Activated T-helper 1 cell treated with anti-CD3 and anti-CD28 coated beads, Interleukin-12 subunit alpha, Interleukin-12 subunit beta, Interleukin-2, Interleukin-4 antibody, amounts not matched to agents 30 ng/mL and 10 ng/mL and 1 ng/mL, durations not matched to agents 14 hours and 24 hours and 36 hours (primary cell): ENCODE measurements around the gene SMYD3. TPM values are rescaled to one million over a fixed set of nuclear protein-coding genes. Genes with fewer than 3 reads are reported as not detected.
A peak's percentile ranks its signal among the peaks of the same experiment; 100 is the strongest.
"Not testable (repeated sequence)": the region's sequence is repeated elsewhere in the genome, so short reads cannot be mapped to it uniquely, and the experiment has no call there.

Source experiments
- DNase-seq: peaks from one replicate; pipeline ENCODE4 v3.0.0; 2021; ENCODE audit warnings: low spot score
- H3K27ac Mint-ChIP-seq: one replicate; pipeline ENCODE4 v1.8.0; 2021; ENCODE audit warnings: mild to moderate bottlenecking, mixed read lengths
- H3K27me3 Mint-ChIP-seq: one replicate; pipeline ENCODE4 v1.8.0; 2022; ENCODE audit warnings: mild to moderate bottlenecking, moderate library complexity, mixed read lengths; ENCODE audit not compliant: insufficient read depth
- H3K36me3 Mint-ChIP-seq: one replicate; pipeline ENCODE4 v1.8.0; 2021; ENCODE audit warnings: low read depth, mixed read lengths
- H3K4me1 Mint-ChIP-seq: one replicate; pipeline ENCODE4 v1.8.0; 2021; ENCODE audit warnings: low read depth, mixed read lengths
- H3K4me3 Mint-ChIP-seq: one replicate; pipeline ENCODE4 v1.8.0; 2021; ENCODE audit warnings: mild to moderate bottlenecking, moderate library complexity, mixed read lengths
- H3K9me3 Mint-ChIP-seq: one replicate; pipeline ENCODE4 v1.8.0; 2021; ENCODE audit warnings: mixed read lengths
- intact Hi-C: fragments of 100-400 bp; cut with micrococcal nuclease; formaldehyde crosslinking; loops from one replicate; pipeline ENCODE4 v1.15.1; 2024
- total RNA-seq: library from RNA; stranded (reverse); gene quantifications from 2 replicates; pipeline ENCODE4 v1.2.3, GENCODE V29; 2022

The SMYD3 gene
- total RNA-seq, 1 donor from 2014 or later: 21.7 TPM

- Mint-ChIP-seq H3K4me3 (no peak overlapping the region), H3K36me3 (no peaks in the 10 kb centered on the region), H3K4me1 (peaks cover 8% of the 10 kb centered on the region), H3K27me3 (no peaks in the 10 kb centered on the region), H3K9me3 (no peaks in the 10 kb centered on the region), H3K27ac (no peak overlapping the region)
- no peak for DNase-seq
- intact Hi-C loops: no loop called here
These were observed 432.7 kb downstream of the SMYD3 start for GRCh38 chr1:246074421-246074820.

- intact Hi-C loops: no loop called here
- Mint-ChIP-seq H3K27ac (peak overlapping the region; percentile 1), H3K4me3 (no peak overlapping the region), H3K4me1 (peaks cover 15% of the 10 kb centered on the region), H3K27me3 (no peaks in the 10 kb centered on the region), H3K9me3 (no peaks in the 10 kb centered on the region), H3K36me3 (no peaks in the 10 kb centered on the region)
- DNase-seq: no peak
These were observed 434.6 kb downstream of the SMYD3 start for GRCh38 chr1:246072456-246072955.

- H3K4me3 Mint-ChIP-seq, intact Hi-C loops, H3K27me3 Mint-ChIP-seq, DNase-seq, H3K36me3 Mint-ChIP-seq, H3K9me3 Mint-ChIP-seq: not testable (repeated sequence)
- Mint-ChIP-seq H3K4me1 (peaks cover 16% of the 10 kb centered on the region), H3K27ac (peak overlapping the region; percentile 1)
These were observed 435.1 kb downstream of the SMYD3 start for GRCh38 chr1:246071981-246072380.

GRCh38 chr1:246071561-246071960 lies 435.5 kb downstream of the SMYD3 start:
- H3K27ac Mint-ChIP-seq, H3K36me3 Mint-ChIP-seq, intact Hi-C loops, DNase-seq, H3K27me3 Mint-ChIP-seq, H3K9me3 Mint-ChIP-seq, H3K4me3 Mint-ChIP-seq: not testable (repeated sequence)
- peaks cover 16% of the 10 kb centered on the region for H3K4me1 Mint-ChIP-seq

DNA sequence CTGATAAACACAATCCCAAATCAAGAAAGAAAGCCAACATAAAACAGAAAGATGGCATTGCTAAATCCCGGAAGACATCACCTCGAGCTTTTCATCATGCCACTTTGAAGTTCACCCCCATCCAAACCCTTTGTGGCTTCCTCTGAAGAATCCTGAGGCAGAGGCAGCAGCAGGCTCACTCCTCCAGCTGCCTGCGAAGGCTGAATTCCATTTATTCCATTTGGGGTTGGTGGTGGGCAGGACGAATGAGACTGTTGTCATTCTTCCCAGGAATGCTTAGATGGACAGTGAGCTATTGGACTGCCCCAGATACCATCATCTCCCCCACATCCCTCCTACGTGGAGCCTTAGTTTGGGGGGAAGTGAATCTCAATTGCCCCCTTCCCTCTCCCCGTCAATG lies 437.5 kb downstream of the SMYD3 start:
- Mint-ChIP-seq H3K36me3 (no peaks in the 10 kb centered on the region), H3K4me3 (no peak overlapping the region), H3K4me1 (peaks cover 16% of the 10 kb centered on the region), H3K9me3 (no peaks in the 10 kb centered on the region), H3K27me3 (no peaks in the 10 kb centered on the region), H3K27ac (no peak overlapping the region)
- no peak for DNase-seq
- intact Hi-C loops: no loop called here

DNA sequence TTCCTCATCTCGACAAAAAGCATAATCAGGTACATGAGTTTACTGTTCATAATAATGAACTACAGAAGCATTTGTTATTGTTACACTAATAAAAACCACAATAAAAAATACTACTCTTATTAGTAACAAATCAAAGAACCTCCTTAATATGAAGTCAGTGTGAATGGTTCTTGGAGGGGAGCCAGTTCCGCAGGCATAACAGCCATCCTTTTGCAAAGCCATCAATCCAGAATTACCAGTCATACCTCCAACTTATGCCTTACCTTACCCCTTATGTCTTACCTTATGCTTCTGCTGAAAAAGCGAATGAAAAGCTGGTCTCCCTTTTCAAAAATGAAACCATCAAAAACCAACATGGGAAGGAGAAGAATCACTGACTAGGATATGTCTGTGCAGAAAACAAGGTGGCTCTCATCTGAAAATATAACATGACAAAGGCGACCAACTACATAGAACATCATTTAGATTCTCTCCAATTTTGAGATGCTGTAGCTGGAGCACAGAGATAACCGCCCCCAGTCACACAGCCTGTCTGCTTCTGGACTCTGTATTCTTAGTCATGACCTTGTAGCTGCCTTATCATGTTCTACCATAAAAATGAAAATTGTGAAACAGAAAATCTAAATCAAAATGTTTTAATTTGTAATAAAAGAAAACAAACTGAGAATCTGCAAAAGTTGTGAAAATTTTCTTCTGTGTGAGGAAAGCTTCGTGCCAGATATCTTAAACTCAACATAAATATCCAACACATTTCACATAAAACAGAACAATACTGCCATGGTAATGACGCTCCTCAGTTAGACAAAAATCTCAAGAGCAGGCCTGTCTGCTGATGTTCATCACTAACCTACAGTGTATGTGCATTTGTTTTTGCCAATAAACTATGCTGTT lies 438.2 kb downstream of the SMYD3 start:
- no peak for DNase-seq
- Mint-ChIP-seq H3K36me3 (no peaks in the 10 kb centered on the region), H3K27ac (no peak overlapping the region), H3K4me1 (peaks cover 16% of the 10 kb centered on the region), H3K9me3 (no peaks in the 10 kb centered on the region), H3K4me3 (no peak overlapping the region), H3K27me3 (no peaks in the 10 kb centered on the region)
- intact Hi-C loops: no loop called here

- H3K27me3 Mint-ChIP-seq: no peaks in the 10 kb centered on the region
- H3K4me1 Mint-ChIP-seq: peaks cover 16% of the 10 kb centered on the region
- H3K4me3 Mint-ChIP-seq: no peak overlapping the region
- intact Hi-C loops: no loop called here
- H3K36me3 Mint-ChIP-seq: no peaks in the 10 kb centered on the region
- DNase-seq: no peak
- H3K9me3 Mint-ChIP-seq: no peaks in the 10 kb centered on the region
- no peak overlapping the region for H3K27ac Mint-ChIP-seq
These were observed 438.9 kb downstream of the SMYD3 start for GRCh38 chr1:246068217-246068512.

GRCh38 chr1:246067432-246068216 lies 439.5 kb downstream of the SMYD3 start:
- H3K4me1 Mint-ChIP-seq: peaks cover 16% of the 10 kb centered on the region
- intact Hi-C loops: no loop called here
- no peak overlapping the region for H3K27ac Mint-ChIP-seq
- no peak overlapping the region for H3K4me3 Mint-ChIP-seq
- no peaks in the 10 kb centered on the region for H3K36me3 Mint-ChIP-seq
- H3K27me3 Mint-ChIP-seq: no peaks in the 10 kb centered on the region
- no peak for DNase-seq
- no peaks in the 10 kb centered on the region for H3K9me3 Mint-ChIP-seq

DNA sequence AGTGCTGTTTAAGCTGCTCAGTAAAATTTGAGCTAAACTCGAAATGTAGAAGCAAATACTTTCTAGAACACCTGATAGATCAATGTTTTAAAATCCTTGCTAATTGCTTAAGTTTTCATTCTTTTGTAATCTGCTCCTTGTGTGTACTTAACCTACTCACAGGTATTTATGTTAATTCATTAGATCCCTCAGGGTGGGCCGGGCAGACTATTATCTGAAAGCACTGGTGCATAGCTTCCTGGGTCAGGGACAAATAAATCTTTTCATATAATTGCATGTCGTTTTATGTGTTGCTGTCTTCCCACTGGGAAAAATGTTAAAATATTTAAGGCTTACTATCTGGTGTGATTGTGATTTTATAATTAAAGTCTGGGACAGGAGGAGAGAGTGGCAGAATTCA lies 440.5 kb downstream of the SMYD3 start:
- Mint-ChIP-seq H3K27me3 (no peaks in the 10 kb centered on the region), H3K4me1 (peaks cover 8% of the 10 kb centered on the region), H3K36me3 (no peaks in the 10 kb centered on the region), H3K9me3 (no peaks in the 10 kb centered on the region), H3K4me3 (no peak overlapping the region), H3K27ac (no peak overlapping the region)
- no peak for DNase-seq
- intact Hi-C loops: no loop called here

- no peak for DNase-seq
- H3K27me3 Mint-ChIP-seq: no peaks in the 10 kb centered on the region
- H3K4me1 Mint-ChIP-seq: peaks cover 8% of the 10 kb centered on the region
- H3K36me3 Mint-ChIP-seq: no peaks in the 10 kb centered on the region
- no peak overlapping the region for H3K4me3 Mint-ChIP-seq
- H3K9me3 Mint-ChIP-seq: no peaks in the 10 kb centered on the region
- intact Hi-C loops: no loop called here
- H3K27ac Mint-ChIP-seq: no peak overlapping the region
These were observed 441.5 kb downstream of the SMYD3 start for GRCh38 chr1:246065592-246065991.

GRCh38 chr1:246064891-246065290 lies 442.2 kb downstream of the SMYD3 start:
- intact Hi-C loops: loop anchor here (5.0 kb wide), 1 partner anchor 47 kb away; no protein-coding TSS in a partner anchor

DNA sequence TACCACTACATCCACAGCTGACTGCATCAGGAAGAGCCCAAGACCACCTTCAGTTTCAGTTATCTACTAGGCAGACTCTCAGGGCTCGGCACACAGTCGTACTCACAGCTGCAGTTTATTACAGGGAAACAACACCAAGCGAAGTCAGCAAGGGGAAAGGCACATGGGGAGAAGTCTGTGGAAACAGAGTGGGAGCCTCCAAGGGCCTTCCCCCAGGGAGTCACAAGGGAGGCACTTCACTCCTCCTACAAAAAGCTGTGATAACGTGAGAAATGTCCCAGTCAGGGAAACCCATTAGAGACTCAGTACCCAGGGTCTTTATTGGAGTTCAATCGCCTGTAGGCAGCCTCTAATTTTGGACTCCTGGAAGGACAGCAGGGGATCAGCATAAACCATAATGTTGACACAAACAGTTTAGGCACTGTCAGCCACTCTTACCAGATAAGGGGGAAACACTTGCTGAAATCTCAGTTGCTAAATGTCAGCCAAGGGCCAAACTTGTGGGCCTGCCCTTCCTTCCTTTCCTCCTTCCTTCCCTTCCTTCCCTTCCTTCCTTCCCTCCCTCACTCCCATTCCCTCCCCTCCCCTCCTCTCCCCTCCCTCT lies 444.0 kb downstream of the SMYD3 start:
- no peaks in the 10 kb centered on the region for H3K27me3 Mint-ChIP-seq
- intact Hi-C loops: loop anchor here (5.0 kb wide), 1 partner anchor 49 kb away; no protein-coding TSS in a partner anchor
- H3K36me3 Mint-ChIP-seq: no peaks in the 10 kb centered on the region
- H3K9me3 Mint-ChIP-seq: no peaks in the 10 kb centered on the region
- peaks cover 7% of the 10 kb centered on the region for H3K4me1 Mint-ChIP-seq
- no peak for DNase-seq
- no peak overlapping the region for H3K4me3 Mint-ChIP-seq
- H3K27ac Mint-ChIP-seq: no peak overlapping the region

More at GRCh38 chr1:246064891-246065290, 442.2 kb downstream of the SMYD3 start:
- peaks cover 8% of the 10 kb centered on the region for H3K4me1 Mint-ChIP-seq
- no peak for DNase-seq
- no peak overlapping the region for H3K27ac Mint-ChIP-seq
- no peak overlapping the region for H3K4me3 Mint-ChIP-seq
- no peaks in the 10 kb centered on the region for H3K9me3 Mint-ChIP-seq
- no peaks in the 10 kb centered on the region for H3K36me3 Mint-ChIP-seq
- H3K27me3 Mint-ChIP-seq: no peaks in the 10 kb centered on the region

DNA sequence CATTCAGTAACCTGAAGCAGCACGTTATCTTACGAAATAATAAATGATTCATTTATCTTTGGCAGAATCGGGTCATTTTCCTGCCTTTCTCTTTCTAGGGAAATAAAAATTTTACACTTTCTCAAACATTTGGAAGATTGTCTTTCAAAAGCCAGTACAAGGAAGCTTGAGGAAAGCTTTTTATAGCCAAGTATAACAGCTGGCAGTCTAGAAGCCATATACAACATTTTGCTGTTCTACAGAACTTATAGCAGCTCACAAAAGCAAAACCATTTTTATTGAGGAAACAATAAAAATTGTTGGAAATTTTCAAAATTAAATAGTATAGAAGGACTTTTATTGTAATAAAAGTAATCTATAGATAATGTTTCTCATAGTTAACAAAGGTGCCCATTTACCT lies 448.6 kb downstream of the SMYD3 start:
- H3K27ac Mint-ChIP-seq: no peak overlapping the region
- H3K36me3 Mint-ChIP-seq: no peaks in the 10 kb centered on the region
- intact Hi-C loops: no loop called here
- DNase-seq: no peak
- H3K27me3 Mint-ChIP-seq: no peaks in the 10 kb centered on the region
- no peaks in the 10 kb centered on the region for H3K9me3 Mint-ChIP-seq
- no peak overlapping the region for H3K4me3 Mint-ChIP-seq
- H3K4me1 Mint-ChIP-seq: no peaks in the 10 kb centered on the region
